H1 (cell line): Measurements from ENCODE around the gene SIRT6. TPM values are rescaled to one million over a fixed set of nuclear protein-coding genes. Genes with fewer than 3 reads are reported as not detected.
A peak's percentile ranks its signal among the peaks of the same experiment; 100 is the strongest.

ENCODE experiments used
- CTCF ChIA-PET: fragments of 300-600 bp; sonication (Branson Sonifier 250); formaldehyde crosslinking; loops from one replicate; lab custom pipeline; 2021; ENCODE audit not compliant: partially characterized antibody; lab: Charles Lee
- POLR2A ChIA-PET: fragments of 300-600 bp; sonication (Branson Sonifier 250); formaldehyde crosslinking; loops from one replicate; lab custom pipeline; 2021; ENCODE audit warnings: inconsistent platforms; ENCODE audit not compliant: partially characterized antibody; lab: Charles Lee
- DNase-seq, 2 experiments: peaks; one replicate each; pipeline versions ENCODE4 v3.0.0 to v3.0.0-alpha.2; 2010 to 2022; ENCODE audit warnings: low spot score in 2 of 2, low read depth in 1 of 2, mixed read lengths in 1 of 2
- FAIRE-seq: peaks from 2 replicates; lab custom pipeline; 2011; peaks lifted over from hg19 to GRCh38; lab: Jason Lieb, UNC
- H2AFZ ChIP-seq: 2 replicates; pipeline ENCODE4 v1.8.1; 2012; ENCODE audit warnings: low read length, inconsistent platforms
- H2AK5ac ChIP-seq: 2 replicates; pipeline ENCODE4 v1.6.1; 2013; ENCODE audit warnings: low read depth, low read length
- H2BK120ac ChIP-seq: replicated peaks from 2 replicates; pipeline ENCODE3; 2013; ENCODE audit warnings: low read depth, low read length, inconsistent platforms
- H2BK12ac ChIP-seq: 2 replicates; pipeline ENCODE4 v1.6.1; 2013; ENCODE audit warnings: low read depth, low read length
- H2BK15ac ChIP-seq: 2 replicates; pipeline ENCODE4 v1.6.1; 2013; ENCODE audit warnings: low read length
- H2BK20ac ChIP-seq: 2 replicates; pipeline ENCODE4 v1.6.1; 2013; ENCODE audit warnings: low read length
- H2BK5ac ChIP-seq: 2 replicates; pipeline ENCODE4 v1.6.1; 2013; ENCODE audit warnings: low read depth, low read length
- H3K14ac ChIP-seq: 2 replicates; pipeline ENCODE4 v1.6.1; 2013; ENCODE audit warnings: inconsistent platforms; ENCODE audit not compliant: insufficient read length
- H3K18ac ChIP-seq: 2 replicates; pipeline ENCODE4 v1.6.1; 2013; ENCODE audit warnings: low read length; ENCODE audit errors: extremely low read depth
- H3K23ac ChIP-seq: 2 replicates; pipeline ENCODE4 v1.6.1; 2013; ENCODE audit warnings: inconsistent platforms; ENCODE audit not compliant: insufficient read length
- H3K23me2 ChIP-seq: 2 replicates; pipeline ENCODE4 v1.6.1; 2013; ENCODE audit warnings: low read depth, low read length
- H3K27ac ChIP-seq: 2 replicates; pipeline ENCODE4 v1.6.1; 2011; ENCODE audit warnings: low read depth, low read length, inconsistent platforms
- H3K27me3 ChIP-seq, 4 experiments: replicated peaks in 1 of 4; 1 replicate in 1 of 4; 2 replicates in 3 of 4; pipeline versions ENCODE4 v1.6.1 to v1.8.1; 2011 to 2013; ENCODE audit warnings: low read length in 3 of 4, mild to moderate bottlenecking in 3 of 4, inconsistent platforms in 2 of 4, mixed read lengths in 2 of 4, moderate library complexity in 1 of 4; ENCODE audit not compliant: control insufficient read depth in 3 of 4, insufficient read depth in 3 of 4; ENCODE audit errors: extremely low read depth in 1 of 4
- H3K36me3 ChIP-seq, 4 experiments: 2 replicates each; pipeline versions ENCODE4 v1.6.1 to v1.8.1; 2011 to 2013; ENCODE audit warnings: mild to moderate bottlenecking in 4 of 4, low read length in 3 of 4, moderate library complexity in 2 of 4, control low read depth in 1 of 4, inconsistent platforms in 1 of 4; ENCODE audit not compliant: insufficient read depth in 4 of 4, control insufficient read depth in 2 of 4
- H3K4ac ChIP-seq: replicated peaks from 2 replicates; pipeline ENCODE3; 2013; ENCODE audit warnings: low read length, low read depth, mixed read lengths, inconsistent platforms; ENCODE audit not compliant: insufficient read length
- H3K4me1 ChIP-seq, 4 experiments: replicated peaks in 1 of 4; 1 replicate in 1 of 4; 2 replicates in 3 of 4; pipeline versions ENCODE4 v1.6.1 to v1.8.1; 2011 to 2013; ENCODE audit warnings: low read length in 3 of 4, inconsistent platforms in 2 of 4, mixed read lengths in 1 of 4; ENCODE audit not compliant: insufficient read depth in 4 of 4, control insufficient read depth in 3 of 4
- H3K4me2 ChIP-seq, 2 experiments: 2 replicates each; pipeline versions ENCODE4 v1.6.1 to v1.8.1; 2011 to 2013; ENCODE audit warnings: low read depth in 2 of 2, low read length in 2 of 2, control low read depth in 1 of 2, inconsistent platforms in 1 of 2, mild to moderate bottlenecking in 1 of 2; ENCODE audit not compliant: insufficient read depth in 1 of 2
- H3K4me3 ChIP-seq, 4 experiments: fragments of 200-600, 300-600 bp in 1 of 4; sonication (generic), shearing (Covaris generic), sonication (Bioruptor Twin) in 1 of 4; 2 replicates each; pipeline versions ENCODE4 v1.5.1 to v1.8.1; 2011 to 2016; ENCODE audit warnings: low read length in 4 of 4, low read depth in 3 of 4, control low read depth in 2 of 4, inconsistent platforms in 2 of 4, mild to moderate bottlenecking in 2 of 4, mixed read lengths in 1 of 4, moderate library complexity in 1 of 4; ENCODE audit not compliant: insufficient read depth in 2 of 4; ENCODE audit errors: extremely low read depth in 1 of 4
- H3K56ac ChIP-seq: replicated peaks from 2 replicates; pipeline ENCODE3; 2013; ENCODE audit warnings: low read depth, mild to moderate bottlenecking, mixed read lengths, low read length, inconsistent platforms; ENCODE audit not compliant: insufficient read length
- H3K79me1 ChIP-seq: 2 replicates; pipeline ENCODE4 v1.6.1; 2013; ENCODE audit warnings: low read depth, low read length, control low read depth
- H3K79me2 ChIP-seq, 2 experiments: 2 replicates each; pipeline versions ENCODE4 v1.6.1 to v1.8.1; 2012 to 2013; ENCODE audit warnings: low read length in 2 of 2, mild to moderate bottlenecking in 2 of 2, inconsistent platforms in 1 of 2; ENCODE audit not compliant: insufficient read depth in 2 of 2, control insufficient read depth in 1 of 2
- H3K9ac ChIP-seq, 4 experiments: replicated peaks in 1 of 4; 1 replicate in 1 of 4; 2 replicates in 3 of 4; pipeline versions ENCODE4 v1.6.1 to v1.8.1; 2011 to 2013; ENCODE audit warnings: low read depth in 3 of 4, low read length in 3 of 4, control low read depth in 2 of 4, mild to moderate bottlenecking in 2 of 4, moderate library complexity in 2 of 4, inconsistent platforms in 1 of 4; ENCODE audit errors: extremely low read depth in 1 of 4
- H3K9me3 ChIP-seq, 2 experiments: 2 replicates each; pipeline versions ENCODE4 v1.6.1 to v1.8.1; 2012 to 2013; ENCODE audit warnings: mild to moderate bottlenecking in 2 of 2, moderate library complexity in 2 of 2, control low read depth in 1 of 2, inconsistent platforms in 1 of 2, low read depth in 1 of 2, low read length in 1 of 2, mixed read lengths in 1 of 2; ENCODE audit not compliant: insufficient read depth in 2 of 2
- H4K20me1 ChIP-seq, 2 experiments: replicated peaks in 1 of 2; 2 replicates each; pipeline versions ENCODE3 to v1.8.1; 2011 to 2013; ENCODE audit warnings: inconsistent platforms in 2 of 2, low read length in 2 of 2, mild to moderate bottlenecking in 1 of 2; ENCODE audit not compliant: insufficient read depth in 2 of 2, control insufficient read depth in 1 of 2
- H4K5ac ChIP-seq: 2 replicates; pipeline ENCODE4 v1.6.1; 2013; ENCODE audit warnings: low read length, low read depth, mixed read lengths, inconsistent platforms; ENCODE audit not compliant: insufficient read length
- H4K8ac ChIP-seq: 2 replicates; pipeline ENCODE4 v1.8.0; 2013; ENCODE audit warnings: mild to moderate bottlenecking, moderate library complexity, low read length, inconsistent platforms; ENCODE audit not compliant: insufficient read depth; ENCODE audit errors: extremely low read depth
- H4K91ac ChIP-seq: replicated peaks from 2 replicates; pipeline ENCODE3; 2013; ENCODE audit warnings: low read length, mixed read lengths, inconsistent platforms; ENCODE audit not compliant: insufficient read length
- MAX ChIP-seq: IDR thresholded peaks from 2 replicates; pipeline ENCODE4 v1.6.1; 2012; ENCODE audit warnings: inconsistent platforms
- POLR2AphosphoS5 ChIP-seq: IDR thresholded peaks from 2 replicates; pipeline ENCODE4 v1.6.1; 2011; ENCODE audit warnings: low read depth, low read length
- POU5F1 ChIP-seq: IDR thresholded peaks from 2 replicates; pipeline ENCODE4 v1.6.1; 2011; ENCODE audit warnings: low read depth, mild to moderate bottlenecking, low read length, moderate library complexity
- RNF2 ChIP-seq: fragments of 200-900, 300-1000 bp; sonication (generic); IDR thresholded peaks from 2 replicates; pipeline ENCODE4 v1.7.1; 2016; ENCODE audit warnings: borderline replicate concordance, low read depth, mild to moderate bottlenecking, antibody characterized with exemption, low read length; ENCODE audit not compliant: poor library complexity, severe bottlenecking; ENCODE audit errors: missing control alignments
- SIRT6 ChIP-seq: IDR thresholded peaks from one replicate; pipeline ENCODE4 v1.7.1; 2012; ENCODE audit warnings: low read length, inconsistent platforms
- SP2 ChIP-seq: IDR thresholded peaks from 2 replicates; pipeline ENCODE4 v1.6.1; 2012; ENCODE audit warnings: mild to moderate bottlenecking, low read length, inconsistent platforms
- TAF1 ChIP-seq: IDR thresholded peaks from 2 replicates; pipeline ENCODE4 v1.6.1; 2011; ENCODE audit warnings: mild to moderate bottlenecking, low read depth, low read length
- ZNF274 ChIP-seq: IDR thresholded peaks from 2 replicates; pipeline ENCODE4 v1.7.0; 2012; ENCODE audit warnings: low read length, borderline replicate concordance; ENCODE audit errors: extremely low read depth
- WGBS, 2 experiments: shearing (Covaris generic) in 1 of 2; methylation state at CpG; one replicate each; pipeline versions ENCODE4 v1.1.6 to v1.1.7; 2013 to 2015; ENCODE audit warnings: low lambda C conversion rate in 2 of 2, mixed read lengths in 2 of 2, inconsistent platforms in 1 of 2, low coverage in 1 of 2, missing lambda C conversion rate in 1 of 2; ENCODE audit not compliant: insufficient replicate concordance in 2 of 2, insufficient coverage in 1 of 2, insufficient read length in 1 of 2; ENCODE audit errors: extremely low coverage in 1 of 2, missing lambda C conversion rate in 1 of 2; 5-methylcytosine and 5-hydroxymethylcytosine counted together
- polyA plus RNA-seq, 7 experiments: library from polyadenylated mRNA; depleted of rRNA in 3 of 7; stranded (reverse) in 5 of 7; unstranded in 2 of 7; fragments of >200 nt in 5 of 7; fragments of 200-250 nt in 2 of 7; gene quantifications; 1 replicate in 5 of 7; 2 replicates in 1 of 7; 4 replicates in 1 of 7; pipeline versions ENCODE4 v1.2.1 to v1.2.3, GENCODE V29; 2011 to 2013; ENCODE audit warnings: missing spikeins in 2 of 7, mixed read lengths in 2 of 7
- total RNA-seq: library from RNA; stranded (reverse); fragmentation: NEBNext Ultra II Directional; extraction: Animal tissue kit (Norgen Biotek cat#: 25700); gene quantifications from 2 replicates; pipeline ENCODE4 v1.2.1, GENCODE V29; 2021

The SIRT6 gene
- total and polyA plus RNA-seq, 2 of the 8 experiments (the other 6 are each of a cell fraction or from before 2014, with no cell fraction given): 25.2 to 27.0 TPM

GRCh38 chr19:4124638-4125037 lies 57.7 kb downstream of the SIRT6 start:
- H4K91ac ChIP-seq: peak overlapping the region; percentile 42
- no peaks in the 10 kb centered on the region for H3K27me3 ChIP-seq
- peak overlapping the region; percentile 98; the same call in 1 of the 2 replicates for H2AFZ ChIP-seq
- no peak overlapping the region for H3K18ac ChIP-seq
- H3K9ac ChIP-seq: peak overlapping the region in 1 of 4 experiments; percentile 22; a peak in 1 of 7 replicates
- DNase-seq (peak in 1 of 2 experiments; percentile 51), FAIRE-seq (no peak)
- H4K8ac ChIP-seq: no peak overlapping the region
- ChIA-PET POLR2A (interaction anchor here (1.0 kb wide), 1 partner anchor 15 kb away, joined by 3 read pairs; no protein-coding TSS in a partner anchor), CTCF (interaction anchor here (7.7 kb wide), 1 partner anchor 15 kb away, joined by 66 read pairs; no protein-coding TSS in a partner anchor)
- H2BK5ac ChIP-seq: 0 out of 2 replicates have a peak overlapping the region, but pooled peaks have one; percentile 1
- TF ChIP-seq RNF2 (no peak), POLR2AphosphoS5 (no peak), TAF1 (no peak), SIRT6 (no peak), ZNF274 (no peak), MAX (no peak), POU5F1 (no peak), SP2 (no peak)
- H3K27ac ChIP-seq: no peak overlapping the region
- peak overlapping the region; percentile 2 for H4K5ac ChIP-seq
- H3K79me1 ChIP-seq: peaks cover 5% of the 10 kb centered on the region; the same call in 1 of the 2 replicates
- no peak overlapping the region for H2BK20ac ChIP-seq
- peak overlapping the region; percentile 76 to 92 (median 84) for H3K4me3 ChIP-seq
- H4K20me1 ChIP-seq: peaks cover 6 to 14% of the 10 kb centered on the region in 2 experiments
- peak overlapping the region; percentile 97 for H3K14ac ChIP-seq
- no peak overlapping the region for H2BK15ac ChIP-seq
- H3K4me1 ChIP-seq: peaks cover 0 to 9% (median 3%) of the 10 kb centered on the region in 4 experiments; a peak in 3 of 7 replicates
- H3K4ac ChIP-seq: peak overlapping the region; percentile 27
- no peak overlapping the region for H2AK5ac ChIP-seq
- H3K4me2 ChIP-seq: peak overlapping the region; percentile 71 to 94
- H3K79me2 ChIP-seq: peaks cover 7 to 24% of the 10 kb centered on the region in 2 experiments
- peaks cover 17% of the 10 kb centered on the region; the same call in 1 of the 2 replicates for H3K23me2 ChIP-seq
- H3K23ac ChIP-seq: no peak overlapping the region
- H3K56ac ChIP-seq: no peak overlapping the region
- H3K36me3 ChIP-seq: peaks cover 0 to 3% (median 0%) of the 10 kb centered on the region in 4 experiments; a peak in 2 of 8 replicates
- no peak overlapping the region for H2BK12ac ChIP-seq
- WGBS, 2 experiments: 44% methylated on average over 8 of the region's 8 CpGs; no CpG with 5 or more reads in 1 of the 2 experiments
- no peak overlapping the region for H2BK120ac ChIP-seq
- H3K9me3 ChIP-seq: no peaks in the 10 kb centered on the region
